GM18907 (cell line): ENCODE measurements around the gene PALD1.
"Not testable (repeated sequence)": the region's sequence is repeated elsewhere in the genome, so short reads cannot be mapped to it uniquely, and the experiment has no call there.

Experiments
- ATAC-seq: cut with Tn5 transposase; IDR thresholded peaks from one replicate; pipeline ENCODE4 v1.9.1; 2021; ENCODE audit warnings: mild to moderate bottlenecking, moderate library complexity; ENCODE audit not compliant: unreplicated experiment

Gene PALD1

GRCh38 chr10:70568781-70569495 lies 90.4 kb downstream of the PALD1 start:
- no peak for ATAC-seq

DNA sequence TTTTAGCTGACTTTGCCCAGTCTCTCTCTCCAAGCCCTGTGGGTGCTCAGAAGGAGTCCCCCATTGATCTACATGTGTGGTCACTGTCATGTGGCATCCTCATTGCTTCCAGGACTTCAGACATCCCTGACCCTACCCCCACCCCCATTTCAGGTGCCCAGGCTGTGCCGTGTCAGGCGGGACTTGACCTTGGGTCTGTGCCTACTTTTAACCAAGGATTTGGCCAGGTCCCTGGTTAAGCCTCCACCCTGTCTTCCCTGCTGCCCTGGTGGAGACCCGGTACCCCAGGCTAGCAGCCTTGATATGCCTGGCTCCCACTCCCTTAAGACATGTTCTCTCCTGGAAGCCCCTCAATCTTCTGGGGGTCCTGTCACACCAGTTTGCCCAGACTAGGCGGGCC lies 92.7 kb downstream of the PALD1 start:
- ATAC-seq: no peak

GRCh38 chr10:70571636-70572439 lies 93.3 kb downstream of the PALD1 start:
- no peak for ATAC-seq

DNA sequence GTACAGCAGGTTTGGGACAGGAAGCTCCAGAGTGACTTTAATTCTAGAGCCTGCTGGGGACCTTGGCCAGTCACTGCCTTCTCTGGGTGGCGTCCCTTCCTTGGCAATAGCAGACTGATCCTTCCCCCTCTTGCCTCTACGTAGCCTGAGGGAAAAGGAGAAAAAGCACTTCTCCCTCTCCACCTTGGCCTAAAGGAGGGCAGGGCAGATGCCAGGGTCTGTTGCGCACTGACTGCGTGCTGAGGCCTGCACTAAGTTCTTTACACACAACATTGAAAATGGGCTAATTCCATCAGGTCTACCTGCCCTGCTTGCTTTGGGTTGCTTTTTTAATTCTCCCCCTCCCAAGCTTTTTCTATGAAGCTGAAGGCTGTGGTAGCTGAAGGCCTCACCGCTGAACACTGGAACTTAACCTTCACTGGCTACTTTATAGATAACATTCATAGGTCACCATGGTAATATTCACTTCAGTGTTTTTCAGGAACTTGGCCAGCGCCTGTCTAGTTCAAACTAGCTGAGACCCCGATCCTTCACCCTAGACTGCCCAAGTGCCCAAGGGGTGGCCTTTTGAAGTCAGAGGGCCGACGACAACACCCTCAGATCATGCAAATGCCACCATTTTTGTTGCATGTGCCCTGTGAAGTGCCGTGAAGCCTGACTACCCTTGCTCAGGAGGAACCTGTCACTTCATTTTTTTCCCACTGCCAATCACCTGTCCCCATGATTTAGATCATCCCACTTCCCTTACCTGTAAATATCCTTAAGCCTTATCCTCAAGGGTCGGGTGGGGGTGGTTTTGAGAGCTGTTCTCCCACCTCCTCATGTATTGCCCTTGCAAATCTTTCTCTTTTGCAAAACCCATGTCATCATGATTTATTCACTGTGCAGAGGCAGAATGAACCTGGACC lies 95.3 kb downstream of the PALD1 start:
- no peak for ATAC-seq

DNA sequence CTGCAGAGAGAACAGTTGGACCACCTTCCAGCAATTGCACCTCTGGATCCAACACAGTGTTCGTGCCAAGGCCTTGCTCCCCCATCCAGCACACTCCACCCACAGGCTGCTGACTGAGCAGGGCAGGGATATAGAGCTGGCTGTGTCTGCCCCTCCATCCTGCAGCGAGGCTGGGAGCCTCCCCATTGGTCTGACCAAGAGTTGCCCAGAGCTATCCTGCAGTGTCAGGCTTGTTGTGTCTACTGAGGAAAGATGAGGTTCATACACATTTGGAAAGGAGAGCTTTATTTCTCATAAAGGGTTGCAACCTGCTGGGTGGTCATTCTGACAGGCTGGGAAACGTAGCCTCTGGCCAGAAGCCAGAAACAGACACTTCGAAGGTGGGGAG lies 96.9 kb downstream of the PALD1 start:
- ATAC-seq: no peak

DNA sequence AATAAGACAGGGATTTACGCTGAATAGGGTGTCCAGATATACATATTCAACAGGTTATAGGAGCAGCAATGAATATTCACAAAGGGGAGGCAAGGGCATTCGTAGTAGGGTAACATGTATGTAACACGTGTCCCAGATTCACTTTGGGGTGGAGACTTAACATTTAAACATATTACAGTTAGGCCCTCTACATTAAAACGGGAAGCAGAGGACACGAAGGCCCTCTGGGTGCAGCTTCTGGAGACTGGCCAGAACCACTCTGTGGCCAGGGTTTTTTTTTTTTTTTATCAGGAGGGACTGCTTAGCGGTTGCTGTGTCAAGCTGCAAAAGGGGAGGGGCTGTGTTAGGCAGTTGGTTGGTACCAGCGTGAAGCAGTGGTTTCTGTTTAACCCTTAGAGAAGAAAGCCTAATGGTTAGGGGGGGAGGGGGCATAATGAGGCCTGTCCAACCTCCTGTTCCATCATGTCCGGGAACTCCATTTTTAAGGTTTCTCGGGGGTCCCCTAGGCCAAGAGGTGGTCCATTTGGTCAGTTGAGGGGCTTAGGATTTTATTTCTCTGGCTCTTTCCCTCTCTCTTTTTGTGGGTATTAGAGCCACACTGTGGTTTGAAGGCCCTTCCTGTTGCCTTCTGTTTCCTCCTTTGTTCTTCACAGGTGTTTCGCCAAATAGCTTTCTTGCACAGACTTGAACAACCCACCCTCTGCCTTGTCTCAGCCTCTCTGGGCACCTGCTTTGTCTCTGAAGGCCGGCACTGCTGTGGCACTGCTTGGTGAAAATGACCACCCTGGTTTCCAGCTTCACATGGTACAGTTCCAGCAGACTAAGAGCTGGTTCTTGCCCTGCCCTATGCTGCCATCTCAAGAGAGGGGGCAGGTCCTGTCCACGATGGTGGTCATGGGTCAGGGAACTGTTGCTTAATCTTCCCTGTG lies 97.6 kb downstream of the PALD1 start:
- peak; percentile 54 for ATAC-seq

DNA sequence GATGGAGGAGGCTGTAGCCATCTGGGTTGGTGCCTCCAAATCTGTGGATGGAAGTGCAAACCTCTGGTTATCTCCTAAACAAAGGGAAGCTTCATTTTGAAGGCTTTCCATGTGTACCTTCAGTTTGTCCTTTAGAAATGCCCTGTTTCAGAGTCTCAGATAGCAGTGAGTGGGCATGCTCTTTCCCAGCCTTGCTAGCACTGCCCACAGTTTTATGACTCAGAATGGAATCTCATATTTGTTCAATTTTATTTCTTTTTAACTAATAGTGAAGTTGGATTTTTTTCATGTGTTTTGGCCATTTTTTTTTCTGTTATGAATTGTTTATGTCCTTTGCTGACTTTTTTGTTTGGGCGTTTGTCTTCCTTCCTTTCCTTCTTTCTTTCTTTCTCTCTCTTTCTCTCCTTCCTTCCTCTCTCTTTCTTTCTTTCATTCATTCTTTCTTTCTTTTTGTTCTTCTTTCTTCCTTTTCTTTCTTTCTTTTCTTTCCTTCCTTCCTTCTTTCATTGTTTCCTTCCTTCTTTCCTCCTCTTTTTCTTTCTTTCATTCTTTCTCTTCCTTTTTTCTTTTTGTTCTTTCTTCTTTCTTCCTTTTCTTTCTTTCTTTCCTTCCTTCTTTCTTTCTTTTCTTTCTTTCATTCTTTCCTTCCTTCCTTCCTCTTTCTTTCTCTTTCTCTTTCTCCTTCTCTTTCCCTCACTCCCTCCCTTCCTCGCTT lies 98.4 kb downstream of the PALD1 start:
- ATAC-seq: no peak

GRCh38 chr10:70578371-70578947 lies 99.9 kb downstream of the PALD1 start:
- peak; percentile 55 for ATAC-seq

DNA sequence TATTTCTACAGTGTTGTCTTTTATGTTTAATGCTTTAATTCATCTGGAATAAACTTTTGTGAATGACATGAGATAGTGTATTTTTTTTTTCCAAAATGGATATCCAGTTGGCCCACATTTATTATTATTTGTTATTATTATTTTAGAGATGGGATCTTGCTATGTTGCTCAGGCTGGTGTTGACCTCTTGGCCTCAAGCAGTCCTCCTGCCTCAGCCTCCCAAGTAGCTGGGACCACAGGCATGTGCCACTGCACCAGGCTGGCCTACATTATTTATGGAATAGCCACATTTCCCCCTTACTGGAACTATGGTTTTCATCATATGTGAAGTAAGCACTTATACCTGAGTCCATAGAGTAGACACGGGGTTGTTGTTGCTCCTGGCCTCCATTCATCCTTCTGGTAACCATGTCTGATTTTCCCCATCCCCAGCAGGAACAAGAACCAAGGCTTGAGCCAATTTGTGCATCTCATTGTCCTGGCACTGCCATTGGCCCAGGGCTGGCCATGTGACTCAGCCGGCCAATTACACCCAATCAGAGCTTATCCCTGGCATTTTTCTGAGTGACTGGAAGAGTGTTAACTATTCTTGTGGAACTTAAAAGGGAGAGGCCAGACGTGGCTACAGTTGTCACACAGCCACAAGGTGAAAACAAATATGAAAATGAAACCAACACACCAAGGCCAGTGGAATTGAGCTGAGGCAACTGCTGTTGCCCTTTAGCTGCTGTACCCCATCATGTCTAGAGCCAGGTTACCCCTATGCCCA lies 100.9 kb downstream of the PALD1 start:
- ATAC-seq: no peak

DNA sequence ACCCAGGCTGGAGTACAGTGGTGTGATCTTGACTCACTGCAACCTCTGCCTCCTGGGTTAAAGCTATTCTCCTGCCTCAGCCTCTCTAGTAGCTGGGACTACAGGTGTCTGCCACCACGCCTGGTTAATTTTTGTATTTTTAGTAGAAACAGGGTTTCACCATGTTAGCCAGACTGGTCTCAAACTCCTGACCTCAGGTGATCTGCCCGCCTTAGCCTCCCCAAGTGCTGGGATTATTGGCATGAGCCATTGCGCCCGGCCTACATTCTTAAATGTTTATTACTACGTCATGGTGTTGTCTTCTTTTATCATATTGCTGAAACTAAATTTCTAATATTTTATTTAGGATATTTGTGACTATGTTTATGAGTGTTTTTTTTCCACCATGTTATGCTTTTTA lies 102.6 kb downstream of the PALD1 start:
- ATAC-seq: not testable (repeated sequence)

- no peak for ATAC-seq
Measured at GRCh38 chr10:70582793-70583668, 104.5 kb downstream of the PALD1 start.

DNA sequence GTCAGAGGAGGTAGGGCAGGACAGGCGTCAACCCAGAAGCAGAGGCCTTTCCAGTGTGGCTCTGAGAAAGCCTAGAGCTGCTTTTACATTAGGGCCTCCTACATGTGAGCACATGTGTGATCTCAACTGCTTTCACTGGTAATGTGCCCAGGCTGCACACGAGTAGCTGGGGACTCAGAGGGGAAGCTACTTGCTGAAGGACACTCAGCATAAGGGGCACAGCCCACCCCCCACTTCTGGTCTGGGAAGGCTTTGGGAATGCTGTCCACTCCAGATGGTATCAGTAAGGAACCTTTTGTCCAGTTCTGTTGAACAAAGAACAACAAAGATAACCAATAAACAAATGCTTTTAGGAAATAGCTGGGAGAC lies 105.1 kb downstream of the PALD1 start:
- no peak for ATAC-seq

- ATAC-seq: no peak
Measured at GRCh38 chr10:70584366-70584765, 105.8 kb downstream of the PALD1 start.

GRCh38 chr10:70584909-70585544 lies 106.5 kb downstream of the PALD1 start:
- no peak for ATAC-seq

DNA sequence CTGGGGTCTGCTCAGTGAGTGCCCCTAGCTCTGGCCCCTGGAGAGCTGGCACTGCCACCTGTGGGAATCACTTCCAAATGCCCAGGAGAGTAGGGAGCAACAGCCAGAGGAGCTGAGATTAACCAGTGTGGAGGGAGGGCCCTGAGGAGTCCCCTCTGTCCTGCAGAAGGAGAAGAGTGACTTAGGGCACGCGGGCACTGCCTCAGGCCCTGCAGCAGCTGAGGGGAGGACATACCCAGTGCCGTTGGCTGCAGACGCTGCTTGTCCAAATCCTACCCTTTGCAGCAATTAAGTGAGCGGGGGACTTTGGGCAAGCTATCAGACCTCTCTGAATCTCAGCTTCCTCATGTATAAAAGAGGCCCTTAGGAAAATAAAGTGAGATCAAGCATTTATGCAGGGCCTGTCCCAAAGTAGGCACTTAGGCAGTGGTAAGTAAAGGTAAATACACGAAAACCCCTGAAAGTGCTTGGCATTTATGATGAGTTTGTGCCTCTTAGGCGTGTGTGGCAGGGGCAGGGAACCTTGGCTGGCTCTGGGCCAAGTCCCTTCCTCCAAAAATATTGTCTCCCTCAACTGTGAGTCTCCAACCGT lies 107.1 kb downstream of the PALD1 start:
- ATAC-seq: no peak

DNA sequence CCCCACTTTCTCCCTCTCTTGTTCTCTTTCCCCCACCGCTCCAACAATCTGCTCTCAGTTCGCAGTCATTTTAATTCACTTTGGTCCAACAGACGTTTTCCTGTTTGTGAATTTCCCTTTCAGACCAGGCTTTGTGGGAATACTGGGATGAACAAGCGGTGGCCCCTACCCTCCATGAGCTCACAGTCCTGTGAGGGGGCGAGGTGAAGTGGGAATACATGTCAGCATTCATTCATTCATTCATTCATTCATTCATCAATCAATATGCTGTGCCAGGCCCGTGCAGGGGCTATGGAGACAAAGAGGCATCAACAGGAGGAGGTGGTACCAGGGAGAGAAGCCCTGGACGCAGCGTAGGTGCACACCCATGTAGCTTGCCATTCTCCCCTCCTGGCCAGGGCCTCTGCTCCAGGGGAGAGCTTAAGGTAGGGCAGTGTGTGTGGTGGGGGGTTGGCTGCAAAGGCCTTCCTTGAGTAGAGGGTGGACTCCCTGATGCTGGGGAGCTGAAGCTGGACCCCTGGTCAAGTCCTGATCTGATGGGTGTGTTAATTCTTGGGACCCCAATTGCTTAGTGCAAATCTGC lies 107.9 kb downstream of the PALD1 start:
- ATAC-seq: no peak
